Esophagus squamous epithelium (tissue), 5 donors: Measurements from ENCODE around the gene PRR14L. TPM values are rescaled to one million over a fixed set of nuclear protein-coding genes. Genes with fewer than 3 reads are reported as not detected.
A peak's percentile ranks its signal among the peaks of the same experiment; 100 is the strongest.

ENCODE experiments used
- DNase-seq: peaks from one replicate; lab custom pipeline; 2025; lab: John Stamatoyannopoulos, UW
- H3K27ac ChIP-seq, 4 donors: fragments of 200-600 bp; sonication (generic); one replicate each; pipeline ENCODE4 v1.5.1; 2016 to 2019; ENCODE audit warnings: mild to moderate bottlenecking in 1 of 4
- H3K27me3 ChIP-seq, 4 donors: fragments of 200-600 bp; sonication (generic); 1 replicate in 3 of 4; 2 replicates in 1 of 4; pipeline versions ENCODE4 v1.5.1 to v1.6.0; 2017 to 2021; ENCODE audit warnings: antibody characterized with exemption in 1 of 4
- H3K36me3 ChIP-seq, 3 donors: fragments of 200-600 bp; sonication (generic); one replicate each; pipeline ENCODE4 v1.5.1; 2016 to 2019
- H3K4me1 ChIP-seq, 3 donors: fragments of 200-600 bp; sonication (generic); one replicate each; pipeline ENCODE4 v1.5.1; 2017 to 2019
- H3K4me3 ChIP-seq, 4 donors: fragments of 200-600 bp; sonication (generic); 1 replicate in 3 of 4; 2 replicates in 1 of 4; pipeline ENCODE4 v1.5.1; 2016 to 2019; ENCODE audit warnings: mild to moderate bottlenecking in 2 of 4, moderate library complexity in 1 of 4
- H3K9me3 ChIP-seq, 3 donors: fragments of 200-600 bp; sonication (generic); one replicate each; pipeline ENCODE4 v1.5.1; 2016 to 2019
- CTCF ChIP-seq, 6 experiments: fragments of 450-650 bp in 4 of 6; fragments of 200-600 bp in 2 of 6; sonication (generic) in 2 of 6; IDR thresholded peaks; one replicate each; pipeline ENCODE4 v1.5.1; 2016 to 2019; ENCODE audit warnings: antibody characterized with exemption in 6 of 6, mild to moderate bottlenecking in 4 of 6, moderate library complexity in 4 of 6
- POLR2A ChIP-seq, 4 donors: fragments of 450-650 bp; IDR thresholded peaks; one replicate each; pipeline ENCODE4 v1.6.1; 2017; ENCODE audit warnings: antibody characterized with exemption in 4 of 4, mild to moderate bottlenecking in 4 of 4, moderate library complexity in 3 of 4
- WGBS, 2 donors: methylation state at CpG; one replicate each; pipeline ENCODE4 v1.1.5; 2018; 5-methylcytosine and 5-hydroxymethylcytosine counted together
- intact Hi-C: fragments of 100-400 bp; cut with DNase I; formaldehyde crosslinking; loops from one replicate; pipeline ENCODE4 v1.15.0; 2022
- total RNA-seq, 4 donors: library from RNA; depleted of rRNA; stranded (reverse); fragments of >200 nt; gene quantifications; one replicate each; pipeline ENCODE4 v1.1.0, GENCODE V29; 2016
- donor health status: DM: yes; HTN: yes; CAD: no.

PRR14L gene
- total RNA-seq, 4 donors from 2014 or later: 17.2 to 30.5 (median 25.7) TPM

GRCh38 chr22:31683181-31684105 is 66.5 kb downstream of the PRR14L start:
- TF ChIP-seq CTCF (IDR thresholded peaks at IDR 0.05): peak in 1 of 6 experiments; percentile 19
- no peak for TF ChIP-seq POLR2A (IDR thresholded peaks at IDR 0.05)

GRCh38 chr22:31682751-31683150 is 67.2 kb downstream of the PRR14L start:
- DNase-seq: no peak
- H3K27ac ChIP-seq: peak overlapping the region; percentile 63 to 85 (median 78)
- no peak overlapping the region for H3K4me3 ChIP-seq
- WGBS, 2 donors: 43 to 60% methylated on average over 2 to 7 of the region's 7 CpGs
- intact Hi-C loops: no loop called here
- TF ChIP-seq CTCF (IDR thresholded peaks at IDR 0.05) (no peak), POLR2A (IDR thresholded peaks at IDR 0.05) (no peak)
- peaks cover 5 to 41% (median 26%) of the 10 kb centered on the region in 3 donors for H3K4me1 ChIP-seq
- peaks cover 0 to 43% (median 11%) of the 10 kb centered on the region in 3 donors for H3K36me3 ChIP-seq
- H3K27me3 ChIP-seq: no peaks in the 10 kb centered on the region
- H3K9me3 ChIP-seq: no peaks in the 10 kb centered on the region

More at GRCh38 chr22:31683181-31684105, 66.5 kb downstream of the PRR14L start:
- H3K36me3 ChIP-seq: peaks cover 0 to 50% (median 11%) of the 10 kb centered on the region in 3 donors
- WGBS, 2 donors: 47 to 48% methylated on average over 10 of the region's 13 CpGs
- no peak overlapping the region for H3K4me3 ChIP-seq
- intact Hi-C loops: no loop called here
- no peak for DNase-seq
- H3K27ac ChIP-seq: peak overlapping the region; percentile 65 to 85 (median 78)
- H3K4me1 ChIP-seq: peaks cover 5 to 41% (median 26%) of the 10 kb centered on the region in 3 donors
- no peaks in the 10 kb centered on the region for H3K27me3 ChIP-seq
- H3K9me3 ChIP-seq: no peaks in the 10 kb centered on the region

GRCh38 chr22:31681349-31682345 is 68.3 kb downstream of the PRR14L start:
- no peak for DNase-seq
- intact Hi-C loops: no loop called here
- 68 to 86% methylated on average over 12 to 17 of the region's 17 CpGs for WGBS, 2 donors
- H3K9me3 ChIP-seq: no peaks in the 10 kb centered on the region
- H3K36me3 ChIP-seq: peaks cover 0 to 32% (median 1%) of the 10 kb centered on the region in 3 donors
- peaks cover 5 to 46% (median 29%) of the 10 kb centered on the region in 3 donors for H3K4me1 ChIP-seq
- TF ChIP-seq CTCF (IDR thresholded peaks at IDR 0.05): no peak
- TF ChIP-seq POLR2A (IDR thresholded peaks at IDR 0.05): no peak
- H3K4me3 ChIP-seq: no peak overlapping the region
- H3K27me3 ChIP-seq: no peaks in the 10 kb centered on the region
- H3K27ac ChIP-seq: peak overlapping the region; percentile 25 to 82 (median 50)

GRCh38 chr22:31680861-31681341 is 69.0 kb downstream of the PRR14L start:
- Histone ChIP-seq H3K27ac (peak overlapping the region; percentile 28 to 82 (median 50)), H3K4me1 (peaks cover 5 to 52% (median 29%) of the 10 kb centered on the region in 3 donors), H3K27me3 (no peaks in the 10 kb centered on the region), H3K4me3 (no peak overlapping the region), H3K9me3 (no peaks in the 10 kb centered on the region), H3K36me3 (peaks cover 0 to 25% (median 0%) of the 10 kb centered on the region in 3 donors)
- intact Hi-C loops: no loop called here
- no peak for TF ChIP-seq CTCF (IDR thresholded peaks at IDR 0.05)
- TF ChIP-seq POLR2A (IDR thresholded peaks at IDR 0.05): no peak
- no peak for DNase-seq
- 25 to 45% methylated on average over 9 of the region's 9 CpGs for WGBS, 2 donors
